GM10266 (cell line): ENCODE measurements around the gene USP44.

Experiments
- DNase-seq: peaks from one replicate; pipeline ENCODE4 v3.0.0; 2012; ENCODE audit errors: extremely low spot score
- CTCF ChIP-seq: IDR thresholded peaks from 2 replicates; pipeline ENCODE4 v1.5.1; 2012; ENCODE audit warnings: mild to moderate bottlenecking, low read depth; ENCODE audit not compliant: control insufficient read depth, insufficient read depth; ENCODE audit errors: missing control alignments

The USP44 gene

GRCh38 chr12:95551305-95551704, at the start of gene USP44:
TSS of gene USP44 (minus strand) at chr12:95551476. CDS start at chr12:95534256, 17,220 bp downstream.
- no peak for DNase-seq
- no peak for TF ChIP-seq CTCF

- TF ChIP-seq CTCF = no peak
- no peak for DNase-seq
Observed at GRCh38 chr12:95600567-95600966, 49.3 kb upstream of the USP44 start.

GRCh38 chr12:95599880-95600279, 48.6 kb upstream of the USP44 start:
- no peak for DNase-seq
- no peak for TF ChIP-seq CTCF

- no peak for TF ChIP-seq CTCF
- DNase-seq = no peak
Observed at GRCh38 chr12:95594136-95594535, 42.9 kb upstream of the USP44 start.

- DNase-seq = no peak
Observed at GRCh38 chr12:95593266-95593871, 42.1 kb upstream of the USP44 start.

GRCh38 chr12:95591731-95592130, 40.5 kb upstream of the USP44 start:
- DNase-seq = no peak
- no peak for TF ChIP-seq CTCF

More at GRCh38 chr12:95593266-95593871, 42.1 kb upstream of the USP44 start:
- TF ChIP-seq CTCF = no peak

- no peak for DNase-seq
- no peak for TF ChIP-seq CTCF
Observed at GRCh38 chr12:95590775-95591174, 39.5 kb upstream of the USP44 start.
